ENCODE measurements around the gene LCN12.

Gene LCN12

GRCh38 chr9:136974817-136975535 is 22.9 kb downstream of the LCN12 start:
- DNase-seq: no peak

- no peak for DNase-seq
These were observed 23.6 kb downstream of the LCN12 start for GRCh38 chr9:136975644-136976043.

DNA sequence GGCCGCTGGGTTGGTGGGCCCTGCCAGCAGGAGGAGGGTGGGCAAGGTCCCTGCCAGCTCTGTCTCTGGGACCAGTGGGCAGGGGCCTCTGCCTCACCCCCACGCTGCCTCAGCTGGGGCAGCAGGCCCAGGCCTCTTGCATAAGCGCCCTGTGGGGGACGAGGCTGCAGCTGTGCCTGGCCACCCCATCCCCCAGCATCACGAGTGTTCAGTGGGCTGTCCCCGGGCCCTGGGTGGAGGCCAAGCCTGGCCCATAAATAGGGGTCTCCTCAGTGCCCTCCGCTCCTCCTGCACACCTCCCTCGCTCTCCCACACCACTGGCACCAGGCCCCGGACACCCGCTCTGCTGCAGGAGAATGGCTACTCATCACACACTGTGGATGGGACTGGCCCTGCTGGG is 25.1 kb downstream of the LCN12 start, which contains the start of gene PTGDS:
TSS of gene PTGDS (plus strand) at position 282 of the 400 bp plus-strand sequence. CDS start at position 357, 75 bp downstream.
- DNase-seq: no peak

DNA sequence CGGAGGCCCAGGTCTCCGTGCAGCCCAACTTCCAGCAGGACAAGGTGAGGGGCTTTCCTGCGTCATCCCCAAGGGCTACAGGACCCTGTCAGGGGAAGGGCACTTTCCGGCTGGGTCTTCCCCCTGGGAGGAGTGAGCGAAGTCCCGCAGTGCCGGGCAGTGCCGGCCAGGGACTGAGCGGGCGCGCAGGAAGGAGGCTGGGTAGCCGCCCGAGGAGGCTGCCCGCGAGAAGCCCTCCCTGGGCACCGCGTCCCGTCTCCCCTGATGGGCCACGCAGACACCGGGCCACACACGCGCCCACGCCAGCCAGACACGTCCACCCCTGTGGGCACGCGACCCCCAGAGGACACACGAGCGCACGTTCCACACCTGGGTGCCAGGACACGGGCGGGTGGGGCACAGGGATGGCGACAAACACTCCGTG is 25.6 kb downstream of the LCN12 start:
- DNase-seq: no peak

- peak; percentile 87 for DNase-seq
These were observed 26.2 kb downstream of the LCN12 start for GRCh38 chr9:136978073-136978864.

GRCh38 chr9:136978865-136979544 is 26.9 kb downstream of the LCN12 start:
- no peak for DNase-seq

DNA sequence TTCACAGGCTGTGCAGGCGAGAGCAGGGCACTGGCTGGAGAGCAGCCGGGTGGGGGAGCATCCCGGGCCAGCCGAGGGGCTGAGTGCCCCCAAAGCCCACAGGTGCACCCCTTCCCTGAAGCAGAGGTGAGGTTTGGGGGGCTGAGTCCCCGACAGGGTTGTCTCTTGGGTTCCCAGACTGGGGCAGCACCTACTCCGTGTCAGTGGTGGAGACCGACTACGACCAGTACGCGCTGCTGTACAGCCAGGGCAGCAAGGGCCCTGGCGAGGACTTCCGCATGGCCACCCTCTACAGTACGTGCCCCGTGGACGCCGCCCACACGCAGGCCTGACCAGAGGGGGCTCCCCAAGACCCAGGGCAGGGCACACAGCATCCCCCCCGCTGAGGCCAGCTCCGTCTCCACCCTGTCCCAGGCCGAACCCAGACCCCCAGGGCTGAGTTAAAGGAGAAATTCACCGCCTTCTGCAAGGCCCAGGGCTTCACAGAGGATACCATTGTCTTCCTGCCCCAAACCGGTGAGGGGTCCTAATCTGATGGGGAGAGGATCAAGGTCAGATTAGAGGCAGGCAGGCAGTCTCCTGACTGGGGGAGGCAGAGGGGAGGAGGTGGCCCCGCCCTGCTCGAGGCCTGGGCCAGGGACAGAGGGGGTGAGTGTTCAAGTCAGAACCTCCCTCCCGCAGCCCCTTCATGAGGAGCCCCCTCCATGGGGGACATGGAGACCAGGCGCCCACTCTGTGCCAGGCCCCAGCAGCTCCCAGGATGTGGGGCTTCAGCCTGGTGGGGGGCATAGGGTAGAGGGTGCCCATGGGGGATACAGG is 27.9 kb downstream of the LCN12 start:
- no peak for DNase-seq

DNA sequence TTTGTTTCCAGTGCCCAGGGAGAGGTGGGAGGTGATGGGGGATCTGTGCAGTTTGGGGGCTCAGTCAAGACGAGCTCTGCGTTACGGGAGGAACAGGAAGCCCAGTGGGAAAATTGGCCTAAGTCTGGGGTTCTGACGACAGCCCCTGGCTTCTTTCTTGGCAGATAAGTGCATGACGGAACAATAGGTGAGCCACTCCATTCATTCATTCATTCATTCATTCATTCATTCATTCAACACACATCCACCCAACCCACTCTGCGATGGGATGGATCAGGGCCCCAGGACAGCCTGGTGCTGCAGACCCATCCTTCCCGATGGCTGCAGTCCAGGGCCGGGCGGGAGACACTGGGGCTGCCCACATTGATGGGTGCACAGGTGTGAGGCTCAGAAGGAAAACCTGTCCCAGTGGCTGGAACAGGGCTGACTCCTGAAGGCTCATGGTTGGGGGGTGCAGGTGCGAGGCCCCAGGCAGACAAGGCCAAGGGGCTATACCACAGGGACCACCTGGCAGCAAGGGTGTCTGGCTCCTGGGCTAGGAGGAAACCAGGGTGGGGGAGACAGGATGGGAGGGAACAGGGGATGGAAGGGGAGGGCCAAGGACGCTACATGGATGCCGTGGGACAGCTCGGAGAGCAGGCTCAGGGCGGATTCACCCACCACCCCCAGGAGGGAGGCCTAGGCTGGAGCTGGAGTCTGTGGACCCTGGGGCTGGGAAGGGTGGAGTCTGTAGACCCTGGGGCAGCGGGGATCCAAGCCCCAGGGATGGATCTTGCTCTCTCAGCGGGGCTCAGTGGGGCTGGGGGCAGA is 28.8 kb downstream of the LCN12 start:
- no peak for DNase-seq

DNA sequence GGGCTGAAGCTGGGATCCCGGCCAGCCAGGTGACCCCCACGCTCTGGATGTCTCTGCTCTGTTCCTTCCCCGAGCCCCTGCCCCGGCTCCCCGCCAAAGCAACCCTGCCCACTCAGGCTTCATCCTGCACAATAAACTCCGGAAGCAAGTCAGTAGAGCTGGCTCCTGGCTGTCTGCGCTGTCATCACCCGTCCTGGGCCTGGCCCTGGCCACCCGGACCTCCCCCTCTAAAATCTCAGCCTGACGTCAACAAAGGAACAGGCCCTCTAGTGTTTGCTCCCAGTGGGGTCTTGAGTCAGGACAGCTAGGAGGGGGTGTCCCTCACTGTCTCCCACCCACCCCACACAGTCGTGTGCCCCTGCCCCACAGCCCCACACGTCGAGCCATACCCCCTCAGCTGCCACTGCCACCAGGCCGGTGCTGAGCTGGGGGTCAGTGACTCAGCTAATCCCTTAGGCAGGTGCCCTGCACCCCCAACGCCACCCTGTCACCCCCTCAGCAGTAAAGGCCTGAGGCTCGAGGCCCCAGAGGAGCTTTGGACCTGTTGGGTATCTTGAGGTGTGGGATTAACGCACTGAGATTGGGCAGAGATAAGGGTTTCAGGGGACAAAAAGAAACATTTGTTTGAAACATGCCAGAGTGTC is 29.6 kb downstream of the LCN12 start:
- no peak for DNase-seq

DNA sequence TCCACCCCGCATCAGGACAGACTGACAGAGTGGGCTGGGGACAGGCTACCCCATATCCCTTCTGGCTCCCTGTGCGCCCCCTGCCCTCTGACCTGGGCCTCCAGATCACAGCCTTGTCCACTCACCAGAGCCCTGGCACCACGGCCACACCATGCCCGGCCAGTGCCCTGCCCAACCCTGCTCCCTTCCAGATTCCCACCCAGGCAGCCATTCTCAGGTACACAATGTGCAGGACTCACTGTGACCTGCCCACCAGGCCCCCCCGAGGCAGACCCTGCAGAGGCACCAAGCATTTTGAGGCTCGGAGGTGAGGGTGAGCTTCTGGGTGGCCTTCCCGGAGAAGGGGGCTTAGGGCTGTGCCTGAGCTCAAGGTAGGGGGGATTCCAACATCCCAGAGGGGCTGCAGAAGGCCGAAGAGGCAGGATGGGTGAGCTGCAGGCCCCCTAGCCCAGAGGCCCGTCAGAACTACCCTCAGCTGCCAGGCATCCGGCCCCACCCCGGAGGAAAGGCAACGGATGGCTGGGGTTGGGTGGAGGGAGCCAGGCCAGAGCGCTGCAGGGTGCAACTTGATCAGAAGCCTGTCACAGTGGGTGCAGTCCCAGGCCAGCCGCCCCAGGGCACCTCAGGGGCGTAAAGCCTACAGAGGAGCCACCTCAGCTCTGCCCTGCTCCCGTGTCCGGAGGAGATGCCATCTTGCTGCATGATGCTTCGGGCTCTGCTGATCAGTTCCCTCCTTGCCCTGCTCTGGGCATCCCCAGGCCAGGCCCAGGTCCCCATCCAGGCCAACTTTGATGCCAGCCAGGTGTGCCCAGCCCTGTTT is 30.4 kb downstream of the LCN12 start, which contains the start of gene LCNL1:
TSS of gene LCNL1 (plus strand) at position 762 of the 820 bp plus-strand sequence. CDS start 594 bp downstream, outside the sequence.
- DNase-seq: no peak

DNA sequence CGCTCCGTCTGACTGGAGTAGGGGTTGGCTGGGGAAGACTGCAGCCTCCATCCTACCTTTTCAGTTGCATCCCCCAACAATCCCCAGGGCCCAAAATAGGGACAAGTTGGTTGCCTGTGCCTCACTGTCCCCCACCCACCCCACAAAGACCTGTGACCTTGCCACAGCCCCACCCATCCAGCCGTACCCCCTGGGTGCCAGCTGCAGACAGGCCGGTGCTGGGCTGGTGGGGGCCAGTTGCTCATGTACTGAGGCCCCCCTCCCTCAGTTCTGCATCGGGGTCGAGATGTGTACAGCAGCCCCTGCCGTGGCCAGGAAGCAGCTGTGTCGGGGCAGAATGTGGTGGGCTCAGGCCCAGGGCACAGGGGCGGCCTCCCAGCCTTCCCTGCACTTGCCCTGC is 31.1 kb downstream of the LCN12 start:
- no peak for DNase-seq

GRCh38 chr9:136983656-136984314 is 31.7 kb downstream of the LCN12 start:
- DNase-seq: no peak

GRCh38 chr9:136984464-136985026 is 32.5 kb downstream of the LCN12 start:
- no peak for DNase-seq

DNA sequence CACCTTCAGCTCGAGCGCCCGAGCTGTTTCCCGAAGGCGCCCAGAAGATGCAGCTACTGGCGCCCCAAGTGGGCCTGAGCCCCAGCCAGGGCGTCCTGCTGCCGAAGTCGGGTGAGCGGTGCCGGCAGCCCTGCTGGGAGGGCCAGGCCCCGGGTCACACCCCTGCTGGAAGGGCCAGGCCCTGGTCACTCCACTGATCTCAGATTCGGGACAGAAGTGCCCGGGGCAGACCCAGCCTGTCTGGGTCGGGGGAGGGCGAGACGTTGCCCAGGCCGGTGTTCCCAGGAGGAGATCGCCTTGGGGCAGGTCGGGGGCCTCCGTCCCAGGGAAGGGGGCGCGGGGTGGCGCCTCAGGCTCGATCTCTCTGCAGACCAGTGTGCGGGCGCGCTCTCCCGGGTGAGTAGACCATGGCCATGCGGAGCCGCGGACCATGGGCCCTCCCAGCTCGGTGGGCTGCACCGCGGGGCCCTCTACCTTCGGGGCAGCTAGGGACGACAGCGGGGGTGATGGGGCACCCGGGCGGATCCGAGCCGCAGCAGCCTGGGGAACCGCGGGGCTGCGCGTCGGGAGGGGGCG is 33.0 kb downstream of the LCN12 start:
- DNase-seq: no peak

GRCh38 chr9:136985853-136986252 is 33.8 kb downstream of the LCN12 start:
- DNase-seq: no peak

- DNase-seq: no peak
These were observed 36.8 kb downstream of the LCN12 start for GRCh38 chr9:136988872-136989271.

DNA sequence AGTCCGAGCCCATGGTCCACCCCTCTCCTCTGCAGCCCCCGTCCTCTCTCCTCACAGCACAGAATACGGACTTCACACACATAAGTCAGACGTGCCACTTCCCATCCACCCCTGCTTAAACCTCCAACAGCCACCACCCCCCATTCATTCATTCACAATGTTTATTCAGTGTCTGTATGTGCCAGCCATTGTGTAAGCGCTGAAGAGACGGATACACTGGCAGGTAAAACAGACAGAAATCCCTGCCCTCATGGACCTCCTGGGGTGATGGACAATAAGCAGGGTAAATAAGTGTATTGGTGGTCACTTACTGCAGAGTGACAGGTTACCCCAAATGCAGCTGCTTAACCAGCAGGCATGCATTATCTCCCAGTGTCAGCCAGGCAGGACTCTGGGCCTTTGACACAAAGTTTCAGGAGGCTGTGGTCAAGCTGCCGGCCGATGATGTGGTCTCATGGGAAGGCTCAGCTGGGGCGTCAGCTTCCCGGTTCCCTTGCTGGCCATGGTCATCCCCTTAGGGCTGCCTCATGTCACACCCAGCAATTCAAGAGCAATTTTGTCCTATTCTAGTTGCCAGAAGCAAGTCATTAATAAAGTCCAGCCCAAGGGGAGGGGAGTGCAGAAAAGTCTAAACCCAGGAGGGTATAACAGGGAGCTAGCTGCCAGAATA is 38.3 kb downstream of the LCN12 start:
- no peak for DNase-seq

Data from activated CD8-positive, alpha-beta memory T cell treated with anti-CD3 and anti-CD28 coated beads for 24 hours (primary cell).